ENCODE data around the gene VAMP8. TPM values are rescaled to one million over a fixed set of nuclear protein-coding genes. Genes with fewer than 3 reads are reported as not detected.
A peak's percentile ranks its signal among the peaks of the same experiment; 100 is the strongest.

The VAMP8 gene
- total and polyA plus RNA-seq, 2 of the 8 experiments (the other 6 are each of a cell fraction or from before 2014, with no cell fraction given) = 34.4 to 69.7 TPM

DNA sequence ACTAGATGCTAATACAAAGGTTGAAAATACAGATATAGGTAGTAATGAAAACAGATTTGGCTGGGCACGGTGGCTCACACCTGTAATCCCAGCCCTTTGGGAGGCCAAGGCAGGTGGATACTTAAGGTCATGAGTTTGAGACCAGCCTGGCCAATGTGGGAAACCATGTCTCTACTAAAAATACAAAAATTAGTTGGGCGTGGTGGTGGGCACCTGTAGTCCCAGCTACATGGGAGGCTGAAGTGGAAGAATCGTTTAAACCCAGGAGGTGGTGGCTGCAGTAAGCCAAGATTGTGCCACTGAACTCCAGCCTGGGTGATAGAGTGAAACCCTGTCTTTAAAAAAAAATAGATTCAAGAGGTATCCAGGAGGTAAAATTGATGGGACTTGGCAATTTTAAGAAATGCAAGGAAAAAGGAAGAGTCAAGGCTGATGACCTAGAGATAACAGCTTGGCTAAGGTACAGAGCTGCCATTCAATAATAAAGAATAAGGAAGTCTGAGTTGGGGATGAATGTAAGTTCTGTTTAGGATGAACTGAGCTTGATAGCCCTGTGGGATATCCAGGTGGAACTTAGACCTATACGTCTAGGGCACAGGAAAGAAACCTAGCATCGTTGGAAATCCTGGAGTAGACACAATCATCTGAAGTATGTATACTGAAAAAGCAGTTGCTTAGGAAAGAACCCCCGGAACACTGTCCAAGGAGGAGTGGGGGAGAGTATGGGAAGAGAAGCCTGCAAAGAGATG is 29.4 kb upstream of the VAMP8 start:
- WGBS, 2 experiments (ENCODE audit: extremely low coverage in 1 of 2, insufficient coverage in 1 of 2, insufficient read length in 1 of 2, insufficient replicate concordance in 2 of 2, low coverage in 1 of 2, low lambda C conversion rate in 2 of 2, missing lambda C conversion rate in 1 of 2) = 88% methylated on average over 6 of the region's 6 CpGs; no CpG with 5 or more reads in 1 of the 2 experiments
- no peak overlapping the region for H2AK5ac ChIP-seq (ENCODE audit: low read depth, low read length)
- CTCF ChIA-PET (ENCODE audit: partially characterized antibody) = interaction anchor here (0.7 to 10.1 kb wide), 10 partner anchors 7 to 248 kb away, joined by 3 to 259 read pairs (median 4); partner anchors contain the start of genes MAT2A and SH2D6
- H2BK120ac ChIP-seq (replicated peaks; ENCODE audit: low read depth, low read length) = no peak overlapping the region
- H3K79me2 ChIP-seq (ENCODE audit: control insufficient read depth in 1 of 2, insufficient read depth in 2 of 2, low read length in 2 of 2) = no peaks in the 10 kb centered on the region
- no peak overlapping the region for H3K4ac ChIP-seq (replicated peaks; ENCODE audit: insufficient read length, low read depth, low read length)
- H3K79me1 ChIP-seq (ENCODE audit: low read depth, low read length) = no peaks in the 10 kb centered on the region
- H2BK12ac ChIP-seq (ENCODE audit: low read depth, low read length) = no peak overlapping the region
- H2BK5ac ChIP-seq (ENCODE audit: low read depth, low read length) = no peak overlapping the region
- no peak overlapping the region for H3K18ac ChIP-seq (ENCODE audit: extremely low read depth, low read length)
- no peaks in the 10 kb centered on the region for H3K23me2 ChIP-seq (ENCODE audit: low read depth, low read length)
- H3K4me2 ChIP-seq (ENCODE audit: insufficient read depth in 1 of 2, low read depth in 2 of 2, low read length in 2 of 2) = no peak overlapping the region
- TF ChIP-seq SIRT6 (IDR thresholded peaks at IDR 0.05; ENCODE audit: low read length) (no peak), RNF2 (IDR thresholded peaks at IDR 0.05; ENCODE audit: borderline replicate concordance, low read depth, low read length, missing control alignments, poor library complexity, severe bottlenecking) (no peak), POLR2A (IDR thresholded peaks at IDR 0.05; ENCODE audit: control extremely low read depth in 1 of 2, low read depth in 2 of 2, low read length in 2 of 2) (peak in 1 of 2 experiments; percentile 29; a peak in 1 of 3 replicates), RAD21 (IDR thresholded peaks at IDR 0.05 in 1 of 2, conservative IDR thresholded peaks at IDR 0.05 in 1 of 2; ENCODE audit: low read depth in 2 of 2, low read length in 2 of 2) (no peak), CBX8 (IDR thresholded peaks at IDR 0.05; ENCODE audit: borderline replicate concordance, low read depth, low read length) (no peak)
- TF ChIP-seq, protein P1, sequence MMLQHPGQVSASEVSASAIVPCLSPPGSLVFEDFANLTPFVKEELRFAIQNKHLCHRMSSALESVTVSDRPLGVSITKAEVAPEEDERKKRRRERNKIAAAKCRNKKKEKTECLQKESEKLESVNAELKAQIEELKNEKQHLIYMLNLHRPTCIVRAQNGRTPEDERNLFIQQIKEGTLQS (IDR thresholded peaks at IDR 0.05; ENCODE audit: insufficient read depth, low read depth, low read length) = no peak
- H3K4me1 ChIP-seq (replicated peaks in 1 of 4; ENCODE audit: control insufficient read depth in 3 of 4, insufficient read depth in 4 of 4, low read length in 3 of 4) = peaks cover 0 to 2% (median 0%) of the 10 kb centered on the region in 4 experiments; a peak in 1 of 7 replicates
- no peak overlapping the region for H2AFZ ChIP-seq (ENCODE audit: low read length)
- H3K27me3 ChIP-seq (replicated peaks in 1 of 4; ENCODE audit: control insufficient read depth in 3 of 4, extremely low read depth in 1 of 4, insufficient read depth in 3 of 4, low read length in 3 of 4) = no peaks in the 10 kb centered on the region
- POLR2A ChIA-PET (ENCODE audit: partially characterized antibody) = interaction anchor here (0.6 to 38.6 kb wide), 15 partner anchors 7 to 587 kb away, joined by 3 to 1889 read pairs (median 6); partner anchors contain the start of genes CAPG, GGCX, MAT2A and RNF181
- no peak overlapping the region for H2BK20ac ChIP-seq (ENCODE audit: low read length)
- no peak overlapping the region for H4K8ac ChIP-seq (ENCODE audit: extremely low read depth, insufficient read depth, low read length)
- H4K20me1 ChIP-seq (replicated peaks in 1 of 2; ENCODE audit: control insufficient read depth in 1 of 2, insufficient read depth in 2 of 2, low read length in 2 of 2) = peaks cover 3% of the 10 kb centered on the region in 2 experiments
- peaks cover 25 to 53% (median 40%) of the 10 kb centered on the region in 4 experiments for H3K36me3 ChIP-seq (ENCODE audit: control insufficient read depth in 2 of 4, insufficient read depth in 4 of 4, low read length in 3 of 4)
- no peak overlapping the region for H4K5ac ChIP-seq (ENCODE audit: insufficient read length, low read depth, low read length)
- H3K9me3 ChIP-seq (ENCODE audit: insufficient read depth in 2 of 2, low read depth in 1 of 2, low read length in 1 of 2) = no peaks in the 10 kb centered on the region
- no peak overlapping the region for H3K9ac ChIP-seq (replicated peaks in 1 of 4; ENCODE audit: extremely low read depth in 1 of 4, low read depth in 3 of 4, low read length in 3 of 4)
- no peak overlapping the region for H3K14ac ChIP-seq (ENCODE audit: insufficient read length)
- no peak overlapping the region for H3K27ac ChIP-seq (ENCODE audit: low read depth, low read length)
- H3K56ac ChIP-seq (replicated peaks; ENCODE audit: insufficient read length, low read depth, low read length) = no peak overlapping the region
- H3K4me3 ChIP-seq (ENCODE audit: extremely low read depth in 1 of 4, insufficient read depth in 2 of 4, low read depth in 3 of 4, low read length in 4 of 4) = no peak overlapping the region
- FAIRE-seq (no peak), DNase-seq (ENCODE audit: low read depth in 1 of 2, low spot score in 2 of 2) (no peak)
- H2BK15ac ChIP-seq (ENCODE audit: low read length) = no peak overlapping the region
- H4K91ac ChIP-seq (replicated peaks; ENCODE audit: insufficient read length, low read length) = no peak overlapping the region
- H3K23ac ChIP-seq (ENCODE audit: insufficient read length) = no peak overlapping the region

Data from H1 (cell line).